OCI-LY1 (cell line): ENCODE data around the gene FA2H.

Experiments
- H2AFZ ChIP-seq: fragments of 200-600 bp; sonication (generic), shearing (Covaris generic); 2 replicates; pipeline ENCODE4 v1.6.0; 2014; ENCODE audit warnings: antibody characterized with exemption, mild to moderate bottlenecking, low read length
- H3F3A ChIP-seq: fragments of 200-600 bp; sonication (generic), shearing (Covaris generic); 2 replicates; pipeline ENCODE4 v1.6.0; 2014; ENCODE audit warnings: mild to moderate bottlenecking, antibody characterized with exemption, low read length, moderate library complexity; ENCODE audit not compliant: insufficient read depth
- H3K27ac ChIP-seq: fragments of 200-600 bp; sonication (generic); 2 replicates; pipeline ENCODE4 v1.5.1; 2014; ENCODE audit warnings: low read length, mixed run types, mild to moderate bottlenecking, low read depth; ENCODE audit not compliant: poor library complexity, severe bottlenecking
- H3K27me3 ChIP-seq: fragments of 200-600 bp; sonication (generic); 2 replicates; pipeline ENCODE4 v1.6.0; 2014; ENCODE audit warnings: antibody characterized with exemption, mild to moderate bottlenecking, low read length, moderate library complexity; ENCODE audit not compliant: insufficient read depth
- H3K36me3 ChIP-seq: fragments of 200-600 bp; sonication (generic); 2 replicates; pipeline ENCODE4 v1.6.1; 2014; ENCODE audit warnings: mild to moderate bottlenecking, antibody characterized with exemption, low read length, moderate library complexity, mixed read lengths; ENCODE audit not compliant: insufficient read depth
- H3K4me1 ChIP-seq: fragments of 200-600 bp; sonication (generic); 2 replicates; pipeline ENCODE4 v1.5.1; 2014; ENCODE audit warnings: mild to moderate bottlenecking, low read length, moderate library complexity; ENCODE audit not compliant: insufficient read depth, severe bottlenecking
- H3K4me2 ChIP-seq: fragments of 200-600 bp; sonication (generic), shearing (Covaris generic); 2 replicates; pipeline ENCODE4 v1.6.1; 2014; ENCODE audit warnings: low read length
- H3K4me3 ChIP-seq: fragments of 200-600 bp; sonication (generic); 2 replicates; pipeline ENCODE4 v1.5.1; 2014; ENCODE audit warnings: low read length, low read depth, mild to moderate bottlenecking, mixed read lengths; ENCODE audit not compliant: poor library complexity, severe bottlenecking
- H3K79me2 ChIP-seq: fragments of 200-600 bp; shearing (Covaris generic); 2 replicates; pipeline ENCODE4 v1.6.1; 2016; ENCODE audit warnings: mixed run types, low read length, mixed read lengths; ENCODE audit not compliant: insufficient read depth
- H3K9ac ChIP-seq: fragments of 200-600 bp; sonication (generic), shearing (Covaris generic); 2 replicates; pipeline ENCODE4 v1.6.1; 2014; ENCODE audit warnings: mild to moderate bottlenecking, low read length, mixed read lengths
- H3K9me2 ChIP-seq: fragments of 200-600 bp; sonication (generic), shearing (Covaris generic); 2 replicates; pipeline ENCODE4 v1.6.1; 2014; ENCODE audit warnings: low read depth, mild to moderate bottlenecking, low read length, mixed read lengths
- H3K9me3 ChIP-seq: fragments of 200-600 bp; shearing (Covaris generic); 2 replicates; pipeline ENCODE4 v1.6.1; 2014; ENCODE audit warnings: low read length, mixed read lengths
- H4K20me1 ChIP-seq: fragments of 200-600 bp; sonication (generic), shearing (Covaris generic); 2 replicates; pipeline ENCODE4 v1.6.0; 2016; ENCODE audit warnings: mild to moderate bottlenecking, low read length; ENCODE audit not compliant: insufficient read depth
- EZH2 ChIP-seq: fragments of 200-600 bp; sonication (generic), shearing (Covaris generic); IDR thresholded peaks from 2 replicates; pipeline ENCODE4 v1.8.0; 2017; ENCODE audit warnings: borderline replicate concordance, mixed run types, mild to moderate bottlenecking, antibody characterized with exemption, low read length, moderate library complexity, mixed read lengths
- TF ChIP-seq, protein P1 (sequence below): fragments of 200-600 bp; sonication (generic), shearing (Covaris generic); IDR thresholded peaks from 2 replicates; pipeline ENCODE4 v1.5.1; 2017; ENCODE audit warnings: mild to moderate bottlenecking, antibody characterized with exemption, low read length, moderate library complexity, mixed read lengths

Gene FA2H

DNA sequence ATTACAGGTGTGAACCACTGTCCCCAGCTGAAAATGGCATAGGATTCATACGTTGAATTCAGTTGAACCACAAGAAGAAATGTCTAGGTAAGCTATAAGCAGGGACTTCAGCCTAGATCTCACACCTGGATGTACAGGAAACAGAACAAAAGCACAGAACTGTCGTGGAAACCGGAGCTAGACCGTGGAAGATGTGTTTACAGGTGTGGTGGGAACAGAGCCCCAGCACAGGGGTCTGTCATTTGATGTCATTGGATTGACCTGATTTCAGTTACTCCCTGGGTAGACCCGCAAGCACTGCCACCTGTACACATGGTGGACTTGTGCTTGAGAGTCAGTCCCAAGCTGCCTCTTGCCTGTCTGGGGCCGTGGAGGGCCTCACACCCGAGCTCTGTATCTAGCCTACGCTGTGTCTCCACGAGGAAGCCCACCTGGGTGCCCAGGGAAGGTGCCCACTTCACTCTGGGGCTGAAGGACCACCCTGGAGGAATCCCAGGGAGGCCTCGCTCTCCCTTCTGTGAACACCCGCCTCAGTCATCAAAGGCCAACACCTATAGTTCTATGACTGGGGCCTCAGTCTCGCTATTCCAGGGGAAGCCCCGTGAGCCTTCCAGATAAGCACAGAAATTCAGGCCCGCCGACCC lies 41.8 kb downstream of the FA2H start:
- Histone ChIP-seq H3K4me1 (no peaks in the 10 kb centered on the region), H3K9me3 (no peaks in the 10 kb centered on the region), H3K79me2 (no peaks in the 10 kb centered on the region), H3K4me3 (no peak overlapping the region), H3K27me3 (no peaks in the 10 kb centered on the region), H3F3A (no peaks in the 10 kb centered on the region), H3K9me2 (no peaks in the 10 kb centered on the region), H4K20me1 (no peaks in the 10 kb centered on the region), H3K4me2 (no peak overlapping the region), H3K27ac (no peak overlapping the region), H3K36me3 (no peaks in the 10 kb centered on the region), H3K9ac (no peak overlapping the region), H2AFZ (no peak overlapping the region)
- TF ChIP-seq, protein P1, sequence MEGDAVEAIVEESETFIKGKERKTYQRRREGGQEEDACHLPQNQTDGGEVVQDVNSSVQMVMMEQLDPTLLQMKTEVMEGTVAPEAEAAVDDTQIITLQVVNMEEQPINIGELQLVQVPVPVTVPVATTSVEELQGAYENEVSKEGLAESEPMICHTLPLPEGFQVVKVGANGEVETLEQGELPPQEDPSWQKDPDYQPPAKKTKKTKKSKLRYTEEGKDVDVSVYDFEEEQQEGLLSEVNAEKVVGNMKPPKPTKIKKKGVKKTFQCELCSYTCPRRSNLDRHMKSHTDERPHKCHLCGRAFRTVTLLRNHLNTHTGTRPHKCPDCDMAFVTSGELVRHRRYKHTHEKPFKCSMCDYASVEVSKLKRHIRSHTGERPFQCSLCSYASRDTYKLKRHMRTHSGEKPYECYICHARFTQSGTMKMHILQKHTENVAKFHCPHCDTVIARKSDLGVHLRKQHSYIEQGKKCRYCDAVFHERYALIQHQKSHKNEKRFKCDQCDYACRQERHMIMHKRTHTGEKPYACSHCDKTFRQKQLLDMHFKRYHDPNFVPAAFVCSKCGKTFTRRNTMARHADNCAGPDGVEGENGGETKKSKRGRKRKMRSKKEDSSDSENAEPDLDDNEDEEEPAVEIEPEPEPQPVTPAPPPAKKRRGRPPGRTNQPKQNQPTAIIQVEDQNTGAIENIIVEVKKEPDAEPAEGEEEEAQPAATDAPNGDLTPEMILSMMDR, result no peak

- no peak overlapping the region for H3K9ac ChIP-seq
- no peak for TF ChIP-seq EZH2
- TF ChIP-seq, protein P1, result no peak
- H3K9me3 ChIP-seq, result no peaks in the 10 kb centered on the region
- H3K79me2 ChIP-seq, result no peaks in the 10 kb centered on the region
- no peak overlapping the region for H3K4me2 ChIP-seq
- no peaks in the 10 kb centered on the region for H3K9me2 ChIP-seq
- H3K4me3 ChIP-seq, result no peak overlapping the region
- no peaks in the 10 kb centered on the region for H3F3A ChIP-seq
- H2AFZ ChIP-seq, result no peak overlapping the region
- no peaks in the 10 kb centered on the region for H3K4me1 ChIP-seq
- no peaks in the 10 kb centered on the region for H3K36me3 ChIP-seq
- no peak overlapping the region for H3K27ac ChIP-seq
- H3K27me3 ChIP-seq, result no peaks in the 10 kb centered on the region
- no peaks in the 10 kb centered on the region for H4K20me1 ChIP-seq
These were observed 42.7 kb downstream of the FA2H start for GRCh38 chr16:74731853-74732477.

- no peaks in the 10 kb centered on the region for H3F3A ChIP-seq
- no peaks in the 10 kb centered on the region for H3K4me1 ChIP-seq
- no peaks in the 10 kb centered on the region for H4K20me1 ChIP-seq
- no peak overlapping the region for H3K4me2 ChIP-seq
- no peaks in the 10 kb centered on the region for H3K79me2 ChIP-seq
- H3K9ac ChIP-seq, result no peak overlapping the region
- no peaks in the 10 kb centered on the region for H3K9me2 ChIP-seq
- no peak overlapping the region for H2AFZ ChIP-seq
- H3K9me3 ChIP-seq, result no peaks in the 10 kb centered on the region
- no peak overlapping the region for H3K4me3 ChIP-seq
- H3K27me3 ChIP-seq, result no peaks in the 10 kb centered on the region
- TF ChIP-seq EZH2, result no peak
- no peak overlapping the region for H3K27ac ChIP-seq
- H3K36me3 ChIP-seq, result no peaks in the 10 kb centered on the region
These were observed 44.6 kb downstream of the FA2H start for GRCh38 chr16:74729783-74730683.
